GM20431 (cell line): ENCODE data around the gene FRMD4B.

ENCODE experiments used
- in situ Hi-C: fragments of 300-500 bp; cut with MseI, MboI; formaldehyde crosslinking; loops from one replicate; pipeline ENCODE4 v1.15.0; 2020; ENCODE audit warnings: low sequenced_read_pairs; ENCODE audit not compliant: unreplicated experiment

FRMD4B gene

DNA sequence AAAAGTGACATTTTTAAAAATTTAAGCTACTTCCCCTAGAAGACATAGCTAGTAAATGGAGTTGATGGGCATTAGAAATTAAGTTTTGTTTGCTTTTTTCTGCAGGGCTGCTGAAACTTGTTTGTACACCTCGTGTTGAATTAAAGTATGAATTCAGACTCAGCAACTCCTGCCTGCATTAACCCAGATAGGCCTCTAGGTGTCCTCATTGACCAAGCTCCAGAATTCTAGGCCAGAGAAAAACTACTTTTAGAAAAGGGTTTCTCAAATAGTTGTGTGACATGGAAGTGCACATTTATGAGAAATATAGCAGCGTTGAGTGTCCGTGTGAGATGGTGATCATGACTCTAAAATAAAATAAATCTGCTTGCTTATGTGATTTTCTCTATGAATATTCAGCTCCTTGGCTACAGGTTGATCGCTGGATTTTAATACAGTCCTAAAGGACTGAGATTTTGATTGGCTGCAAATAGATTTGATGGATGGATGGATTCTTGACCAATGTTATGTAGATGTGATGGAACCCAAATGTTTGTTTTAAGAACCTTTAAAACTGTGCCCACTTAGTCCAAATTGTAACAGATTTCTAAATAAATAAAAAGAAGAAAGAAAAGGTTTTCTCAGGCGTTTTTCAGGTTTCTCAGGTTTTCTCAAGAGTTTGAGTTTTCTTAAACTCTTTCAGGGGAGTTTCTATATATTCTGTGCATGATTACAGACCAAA lies 224.1 kb downstream of the FRMD4B start:
- in situ Hi-C loops: loop anchor here (25.0 kb wide), 2 partner anchors 251 to 501 kb away; no protein-coding TSS in a partner anchor

DNA sequence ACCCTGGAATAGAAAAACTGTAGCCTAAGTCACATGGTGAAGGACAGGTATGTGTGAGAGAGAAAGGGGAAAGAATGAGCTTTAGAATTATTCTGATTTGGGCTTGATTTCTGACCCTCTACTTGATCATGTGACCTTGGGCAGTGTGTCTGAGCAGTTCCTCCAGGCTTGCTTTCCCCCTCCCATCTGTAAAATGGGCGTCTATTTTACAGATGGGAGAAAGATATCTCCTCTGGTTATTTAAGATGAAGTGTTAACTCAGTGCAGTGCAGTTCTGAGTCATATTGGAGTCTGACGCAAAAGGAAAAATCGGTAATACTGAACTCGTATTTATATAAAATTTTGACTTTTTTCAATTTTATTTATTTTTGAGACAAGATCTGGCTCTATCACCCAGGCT lies 225.4 kb downstream of the FRMD4B start:
- in situ Hi-C loops: loop anchor here (25.0 kb wide), 2 partner anchors 252 to 502 kb away; no protein-coding TSS in a partner anchor

- in situ Hi-C loops: loop anchor here (25.0 kb wide), 2 partner anchors 252 to 502 kb away; no protein-coding TSS in a partner anchor
These were observed 225.8 kb downstream of the FRMD4B start for GRCh38 chr3:69160107-69160506.

GRCh38 chr3:69149586-69149985 lies 236.3 kb downstream of the FRMD4B start:
- in situ Hi-C loops: no loop called here

DNA sequence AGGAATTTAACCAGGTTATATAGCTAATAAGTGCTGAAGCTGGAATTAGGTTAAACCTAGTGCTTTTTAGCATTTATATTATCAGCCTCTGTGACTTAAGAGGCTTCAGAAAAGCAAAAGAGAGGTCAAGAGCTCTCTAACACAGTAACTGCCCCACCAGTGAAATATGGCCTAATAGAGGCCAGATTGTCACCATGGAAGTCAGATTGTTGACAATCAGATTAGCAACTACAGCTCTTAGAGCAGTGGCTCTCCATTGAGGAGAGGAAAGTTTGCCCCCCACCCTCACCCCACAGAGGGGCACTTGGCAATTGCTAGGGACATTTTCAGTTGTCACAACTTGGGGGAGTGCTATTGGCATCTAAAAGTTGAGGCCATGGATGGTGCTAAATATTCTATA lies 240.2 kb downstream of the FRMD4B start:
- in situ Hi-C loops: no loop called here

DNA sequence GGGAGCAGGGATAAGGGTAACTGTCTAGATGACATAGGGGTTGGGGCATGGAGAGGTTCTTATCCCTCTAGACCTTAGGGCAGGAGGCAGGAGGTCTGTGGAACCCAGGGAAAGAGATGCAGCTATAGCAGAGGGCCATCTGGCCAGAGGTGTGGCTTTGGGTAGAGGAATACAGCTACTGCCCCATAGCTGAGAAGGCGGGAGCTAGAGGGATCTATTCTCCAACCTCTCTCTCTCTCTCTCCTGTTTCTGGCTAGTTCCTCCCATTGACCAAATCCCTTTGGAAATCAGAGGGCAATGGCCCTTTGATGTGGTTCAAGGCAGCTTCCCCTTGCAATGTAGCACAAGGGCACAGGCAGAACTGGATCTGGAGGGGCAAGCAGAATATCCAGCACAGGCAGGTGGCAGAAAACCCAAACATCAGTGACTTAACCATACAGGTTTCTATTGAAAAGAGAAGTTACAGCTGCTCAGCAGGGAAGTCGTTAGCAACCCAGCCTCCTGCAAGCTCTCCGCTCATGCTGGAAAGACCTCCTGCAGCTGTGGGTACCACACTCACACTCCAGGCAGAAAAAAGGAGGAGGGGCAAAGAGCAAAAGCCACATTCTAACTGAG lies 241.2 kb downstream of the FRMD4B start:
- in situ Hi-C loops: no loop called here

- in situ Hi-C loops: no loop called here
These were observed 242.3 kb downstream of the FRMD4B start for GRCh38 chr3:69143612-69144011.

DNA sequence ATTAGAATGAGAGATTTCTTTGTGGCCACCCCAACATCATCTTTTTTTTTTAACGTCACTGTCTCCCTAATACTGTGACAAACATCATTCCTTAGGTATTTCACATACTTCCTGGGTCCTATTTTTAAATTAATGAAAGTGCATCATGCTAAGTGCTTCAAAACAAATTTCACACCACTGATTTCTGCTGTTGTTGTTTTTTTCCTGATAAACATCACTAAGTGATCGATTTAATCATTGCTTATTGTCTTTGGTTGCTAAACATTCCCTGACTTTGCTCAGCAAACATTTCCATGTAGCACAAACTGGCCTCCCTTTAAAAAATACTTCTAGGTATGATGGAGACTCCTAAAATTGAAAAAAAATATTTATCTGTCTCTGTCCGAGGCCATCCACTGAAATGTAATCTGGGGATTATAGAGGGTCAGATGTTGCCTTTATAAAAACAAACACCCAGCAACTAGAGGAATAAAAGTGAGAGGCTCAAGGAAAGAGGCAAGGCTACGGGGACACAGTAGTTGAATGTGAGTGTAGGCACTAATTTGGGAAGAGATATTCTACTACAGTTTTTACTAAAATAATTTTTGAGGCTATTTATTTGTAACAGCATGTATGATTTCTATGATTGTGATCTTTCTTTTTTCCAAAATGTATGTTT lies 243.0 kb downstream of the FRMD4B start:
- in situ Hi-C loops: no loop called here

GRCh38 chr3:69142090-69142489 lies 243.8 kb downstream of the FRMD4B start:
- in situ Hi-C loops: no loop called here

- in situ Hi-C loops: no loop called here
These were observed 244.6 kb downstream of the FRMD4B start for GRCh38 chr3:69141313-69141712.

DNA sequence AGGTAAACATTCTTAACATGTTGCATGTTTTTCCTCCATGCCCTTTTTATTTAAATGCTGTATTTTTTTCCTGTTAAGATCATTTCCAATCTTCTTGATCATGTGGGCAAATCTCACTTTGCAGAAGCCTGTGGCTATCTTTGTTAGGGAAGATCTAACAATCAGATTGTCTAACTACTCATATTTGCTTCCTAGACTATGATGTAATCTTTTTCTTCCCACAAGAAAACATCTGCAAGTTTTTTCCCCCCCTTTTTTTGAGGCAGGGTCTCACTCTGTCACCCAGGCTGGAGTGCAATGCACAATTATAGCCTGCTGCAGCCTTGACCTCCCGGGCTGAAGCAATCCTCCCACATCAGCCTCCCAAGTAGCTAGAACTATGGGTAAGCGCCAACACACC lies 248.5 kb downstream of the FRMD4B start:
- in situ Hi-C loops: no loop called here

GRCh38 chr3:69137005-69137404 lies 248.9 kb downstream of the FRMD4B start:
- in situ Hi-C loops: no loop called here

GRCh38 chr3:69130689-69131088 lies 255.2 kb downstream of the FRMD4B start:
- in situ Hi-C loops: no loop called here

DNA sequence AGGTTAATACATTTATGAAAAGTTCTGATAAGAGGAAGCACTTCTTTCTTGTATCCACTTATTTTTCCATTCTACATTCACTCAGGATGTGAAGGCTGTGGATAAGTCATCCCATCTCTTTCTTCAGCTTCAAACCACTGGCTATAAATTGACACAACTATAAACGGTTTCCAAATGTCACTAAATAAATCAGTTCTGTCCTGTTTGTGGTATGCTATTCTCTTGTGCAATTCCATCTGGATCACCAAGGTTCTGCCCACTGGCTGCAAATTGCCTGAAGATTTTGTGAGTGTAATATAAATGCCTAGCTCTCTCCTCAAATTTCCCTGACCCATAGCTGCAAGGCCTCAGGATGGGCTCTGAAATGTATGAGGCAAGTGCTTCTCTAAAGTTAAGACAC lies 256.4 kb downstream of the FRMD4B start:
- in situ Hi-C loops: no loop called here

GRCh38 chr3:69128509-69128908 lies 257.4 kb downstream of the FRMD4B start:
- in situ Hi-C loops: no loop called here

- in situ Hi-C loops: no loop called here
These were observed 258.9 kb downstream of the FRMD4B start for GRCh38 chr3:69126999-69127398.

DNA sequence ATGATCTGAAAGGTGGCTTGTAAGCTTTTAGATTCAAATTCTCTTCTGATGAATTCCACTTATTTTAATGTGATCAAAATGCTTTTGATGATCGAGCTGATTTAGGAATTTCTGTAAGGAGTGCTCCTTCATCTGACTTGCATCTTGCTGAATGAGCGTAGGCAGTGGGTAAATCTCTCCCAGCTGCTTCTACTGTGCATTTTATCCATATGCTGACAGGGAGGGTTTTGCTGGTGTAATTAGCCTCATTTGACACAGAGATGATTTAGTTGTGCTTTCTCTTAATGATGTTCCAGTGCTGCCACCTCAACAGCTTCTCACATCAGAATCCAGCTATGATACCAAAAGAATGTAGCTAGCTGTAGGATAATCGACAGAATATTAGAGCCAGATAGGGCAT lies 259.7 kb downstream of the FRMD4B start:
- in situ Hi-C loops: no loop called here

DNA sequence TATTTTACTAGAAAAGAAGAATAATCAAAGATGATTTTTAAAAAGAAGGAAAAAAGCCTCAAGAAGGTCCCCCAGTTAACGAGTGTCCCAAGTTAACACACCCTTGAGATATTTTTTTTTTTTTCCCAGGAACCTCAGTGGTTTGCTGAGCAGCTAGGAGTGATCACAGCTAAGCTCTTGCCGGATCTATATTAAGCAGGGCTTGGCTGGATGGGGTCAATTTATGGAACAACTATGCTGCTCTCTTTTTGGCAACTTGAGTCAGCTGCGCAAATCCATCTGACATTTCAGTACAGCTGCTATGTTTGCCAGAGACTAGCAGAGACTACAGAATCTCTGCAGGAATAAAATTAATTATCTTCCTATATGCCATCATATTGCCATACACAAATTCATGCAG lies 263.5 kb downstream of the FRMD4B start, which contains the start of gene LMOD3:
TSS of gene LMOD3 (minus strand) at position 193 of the 400 bp plus-strand sequence. CDS start 209 bp downstream, outside the sequence.
- in situ Hi-C loops: no loop called here

- in situ Hi-C loops: no loop called here
These were observed 263.9 kb downstream of the FRMD4B start for GRCh38 chr3:69121950-69122349.

- in situ Hi-C loops: no loop called here
These were observed 264.4 kb downstream of the FRMD4B start for GRCh38 chr3:69121513-69121912.

DNA sequence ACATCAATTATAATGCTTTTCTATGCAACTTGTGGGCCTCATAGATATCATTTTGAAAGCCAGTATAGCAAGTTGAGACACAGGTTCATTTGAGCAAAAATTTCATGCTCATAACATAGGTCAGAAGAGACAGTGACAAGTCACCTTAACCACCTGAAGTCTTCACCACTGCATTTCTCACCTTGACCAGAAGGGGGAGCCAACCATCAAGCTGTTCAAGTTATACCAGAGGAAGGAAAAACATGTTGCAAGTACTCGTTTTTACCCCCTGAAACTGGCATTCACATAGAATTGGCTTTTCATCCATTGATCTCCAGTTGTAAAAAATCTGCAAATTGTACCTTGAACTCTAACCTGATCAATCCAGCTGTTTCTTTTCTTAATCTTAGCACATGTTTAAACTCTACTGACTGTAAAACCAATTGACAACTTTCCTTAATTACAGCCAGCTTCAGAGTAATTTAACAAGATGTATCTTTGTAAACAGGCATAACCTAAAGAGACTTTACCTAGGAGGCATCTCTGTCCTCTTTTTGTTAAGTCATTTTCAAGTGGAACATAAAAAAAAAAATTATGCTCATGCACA lies 264.9 kb downstream of the FRMD4B start:
- in situ Hi-C loops: no loop called here
